HG03571 (cell line): ENCODE results near the gene DROSHA.

Source experiments
- ATAC-seq: cut with Tn5 transposase; IDR thresholded peaks from one replicate; pipeline ENCODE4 v1.9.1; 2021; ENCODE audit not compliant: unreplicated experiment

DROSHA gene

GRCh38 chr5:31530541-31531265, 1.2 kb downstream of the DROSHA start:
- ATAC-seq: no peak

GRCh38 chr5:31523041-31523440, 8.9 kb downstream of the DROSHA start:
- ATAC-seq: no peak

DNA sequence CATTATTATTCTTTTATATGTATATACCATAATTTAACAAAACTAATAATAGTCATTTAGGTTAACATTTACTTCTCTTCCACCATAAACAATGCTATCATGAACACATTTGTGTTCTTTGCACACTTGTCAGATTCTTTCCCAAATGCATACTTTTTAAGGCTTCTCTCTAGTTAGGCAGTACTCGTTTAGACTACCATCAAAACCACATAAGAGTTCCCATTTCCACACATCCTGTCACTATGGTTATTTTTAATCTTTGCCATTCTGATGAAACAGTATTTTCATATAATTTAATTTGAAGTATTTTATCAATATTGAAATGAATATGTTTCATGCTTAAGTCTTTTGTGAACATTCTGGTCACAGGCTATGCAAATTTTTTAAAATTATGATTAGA, 15.1 kb downstream of the DROSHA start:
- ATAC-seq: no peak

- ATAC-seq: no peak
Measured at GRCh38 chr5:31511305-31511704, 20.6 kb downstream of the DROSHA start.

- ATAC-seq: no peak
Measured at GRCh38 chr5:31504529-31504928, 27.4 kb downstream of the DROSHA start.

GRCh38 chr5:31502506-31502905, 29.4 kb downstream of the DROSHA start:
- no peak for ATAC-seq

DNA sequence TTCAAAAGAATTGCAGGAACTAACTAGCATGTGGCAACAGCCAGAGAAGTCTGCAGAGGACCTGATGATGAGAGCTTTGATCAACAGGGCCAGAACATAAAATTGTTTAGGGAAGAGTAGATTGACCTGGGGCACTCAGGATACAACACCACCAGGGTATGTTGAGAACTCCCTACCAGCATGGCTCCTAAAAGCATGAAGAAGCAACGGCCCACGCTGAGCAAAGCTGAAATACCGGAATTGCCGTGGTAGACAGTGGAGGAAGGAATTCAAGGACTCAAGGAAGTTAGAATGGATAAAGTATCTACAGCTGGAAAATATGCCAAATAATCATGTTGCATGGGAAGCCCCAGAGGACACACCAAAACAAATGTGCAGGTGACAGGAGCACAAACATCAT, 31.6 kb downstream of the DROSHA start:
- ATAC-seq: no peak

DNA sequence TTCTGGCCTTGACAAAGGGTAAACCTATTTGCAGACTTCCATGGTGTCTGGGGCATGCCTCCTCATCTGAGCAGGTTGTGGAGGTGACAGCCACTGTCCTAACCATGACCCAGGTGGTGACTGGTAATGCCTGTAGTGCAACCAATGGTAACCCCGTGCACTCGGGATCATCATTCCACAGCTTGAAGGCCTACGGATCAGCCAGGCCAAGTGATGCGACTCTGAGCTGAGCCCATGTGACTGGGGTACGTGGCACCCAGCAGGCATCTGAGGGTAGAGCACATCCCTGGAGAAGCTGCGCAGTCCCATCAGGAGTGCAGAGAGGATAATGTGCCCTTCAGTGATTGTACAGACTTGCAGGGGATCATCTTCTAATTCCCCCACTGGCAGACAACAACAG, 35.0 kb downstream of the DROSHA start:
- no peak for ATAC-seq

DNA sequence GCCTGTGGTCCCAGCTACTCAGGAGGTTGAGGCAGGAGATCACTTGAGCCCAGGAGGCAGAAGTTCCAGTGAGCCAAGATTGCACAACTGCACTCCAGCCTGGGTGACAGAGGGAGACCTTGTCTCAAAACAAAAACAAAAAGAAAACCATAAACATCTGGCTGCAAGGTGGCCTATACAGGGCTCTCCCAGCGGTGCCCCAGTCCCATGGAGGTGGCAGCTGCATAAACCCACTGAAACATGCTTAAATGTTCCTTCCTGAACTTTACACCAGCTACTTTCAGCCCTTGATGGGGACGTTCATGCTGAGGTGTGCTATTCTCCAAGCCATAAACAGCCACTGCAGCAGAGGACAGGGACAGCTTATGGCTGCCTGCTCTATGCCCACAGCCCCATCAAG, 35.6 kb downstream of the DROSHA start:
- ATAC-seq: no peak

GRCh38 chr5:31495336-31495735, 36.6 kb downstream of the DROSHA start:
- ATAC-seq: no peak

GRCh38 chr5:31492869-31493268, 39.0 kb downstream of the DROSHA start:
- ATAC-seq: no peak

DNA sequence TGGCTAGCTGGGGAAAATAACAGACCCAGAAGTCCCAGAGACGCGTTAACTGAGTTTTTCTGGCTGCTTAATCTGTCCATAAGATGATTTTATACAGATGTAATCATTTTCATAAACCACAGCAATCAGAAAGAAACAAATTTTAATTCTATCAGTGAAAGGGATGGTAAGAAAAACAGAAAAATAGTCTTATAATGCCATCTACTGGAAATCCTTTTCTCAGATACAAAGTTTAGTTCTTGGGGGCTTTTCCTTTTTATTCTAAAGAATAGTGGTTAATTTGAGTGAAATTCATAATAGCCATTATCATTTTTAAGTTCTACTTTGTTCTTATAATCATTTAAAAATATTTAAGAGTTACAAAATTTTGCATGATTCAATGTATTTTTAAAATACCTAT, 44.4 kb downstream of the DROSHA start:
- ATAC-seq: no peak

GRCh38 chr5:31486441-31486840, 45.5 kb downstream of the DROSHA start:
- ATAC-seq: no peak

- ATAC-seq: no peak
Measured at GRCh38 chr5:31485376-31486207, 46.3 kb downstream of the DROSHA start.

- no peak for ATAC-seq
Measured at GRCh38 chr5:31481531-31482165, 50.2 kb downstream of the DROSHA start.

- no peak for ATAC-seq
Measured at GRCh38 chr5:31479706-31480105, 52.2 kb downstream of the DROSHA start.

DNA sequence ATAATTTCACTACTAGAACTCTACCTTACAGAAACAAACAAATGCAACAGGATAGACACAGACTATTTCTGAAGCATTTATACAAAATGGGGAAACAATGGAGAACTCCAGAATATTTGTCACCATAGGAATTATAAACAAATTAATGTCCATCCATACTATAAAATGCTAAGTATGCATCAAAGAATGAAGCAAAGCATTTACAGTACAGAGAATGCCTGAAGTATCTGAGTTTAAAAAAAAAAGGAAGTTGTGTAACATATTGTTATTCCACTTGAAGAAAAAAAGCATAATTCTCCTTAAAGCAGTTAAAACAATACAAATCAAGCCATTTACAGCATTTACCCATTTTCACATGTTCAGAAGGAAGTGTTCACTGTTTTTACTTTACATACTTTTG, 53.0 kb downstream of the DROSHA start:
- no peak for ATAC-seq

DNA sequence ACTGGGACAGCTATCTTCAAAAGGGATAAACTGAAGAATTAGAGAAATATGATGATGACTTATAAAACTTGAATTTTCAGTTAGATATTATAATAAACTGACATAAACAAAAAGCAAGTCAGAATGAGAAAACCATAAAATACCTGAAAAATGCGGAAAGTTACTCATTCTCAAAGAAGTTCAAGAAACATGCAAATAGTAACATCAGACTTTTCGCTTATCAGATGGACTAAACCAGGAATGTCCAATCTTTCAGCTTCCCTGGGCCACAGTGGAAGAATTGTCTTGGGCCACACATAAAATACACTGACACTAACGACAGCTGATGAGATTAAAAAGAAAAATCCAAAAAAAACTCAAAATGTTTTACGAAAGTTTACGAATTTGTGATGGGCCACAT, 53.9 kb downstream of the DROSHA start:
- ATAC-seq: no peak

DNA sequence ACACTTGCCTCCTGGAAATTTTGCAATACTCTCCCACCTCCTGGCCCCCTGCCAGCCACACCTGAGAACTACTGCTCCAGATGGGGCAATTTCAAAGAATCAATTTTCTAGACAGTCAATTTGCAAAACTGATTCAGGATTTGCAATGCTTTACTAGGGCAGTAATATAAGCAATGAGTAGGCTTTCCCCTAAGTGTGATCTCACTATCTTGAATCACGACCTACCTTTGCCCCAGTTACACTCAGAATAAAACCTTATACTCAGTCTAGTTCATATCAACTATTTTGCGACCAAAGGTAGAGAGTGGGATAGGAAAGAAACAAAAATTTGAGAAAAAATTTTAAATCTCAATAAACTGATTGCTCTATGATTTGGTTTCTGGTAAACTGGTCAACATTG, 54.4 kb downstream of the DROSHA start:
- no peak for ATAC-seq

DNA sequence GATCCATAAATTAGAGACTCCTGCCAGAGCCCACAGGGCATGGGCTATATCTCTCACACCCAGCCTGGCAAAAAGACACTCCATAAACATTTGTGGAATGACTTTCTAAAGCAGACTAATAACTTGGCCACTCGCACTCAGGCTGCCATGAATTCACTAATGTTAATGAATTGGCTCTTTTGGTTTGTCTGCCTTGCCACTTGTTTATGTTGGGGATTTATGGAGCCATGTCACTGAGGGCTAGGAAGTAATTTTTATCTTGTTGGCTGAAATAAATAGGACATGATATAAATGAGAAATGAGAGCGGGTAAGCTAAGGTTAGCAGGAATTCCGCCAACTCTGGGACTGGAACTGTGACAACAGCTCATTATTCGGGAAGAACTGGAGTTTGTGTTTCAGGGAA, 55.2 kb downstream of the DROSHA start:
- no peak for ATAC-seq

DNA sequence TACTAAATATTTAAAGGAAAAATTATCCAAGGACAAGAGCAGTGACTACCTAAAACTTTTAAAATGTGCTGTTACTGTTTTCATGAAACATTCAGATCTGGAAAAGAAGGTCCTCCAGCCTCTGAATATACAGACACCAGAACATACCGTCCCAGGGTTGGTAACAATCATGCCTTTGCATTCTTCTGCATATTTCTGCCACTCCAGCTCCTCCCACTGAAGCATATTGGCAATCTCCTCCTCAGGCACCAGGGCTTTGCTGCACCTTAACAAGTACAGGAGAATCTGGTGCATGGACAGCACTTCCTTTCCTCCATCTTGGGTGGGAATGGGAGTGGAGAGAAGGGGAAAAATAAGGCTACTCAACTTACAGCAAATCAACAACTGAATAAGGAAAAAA, 60.0 kb downstream of the DROSHA start:
- no peak for ATAC-seq

- ATAC-seq: no peak
Measured at GRCh38 chr5:31471040-31471439, 60.9 kb downstream of the DROSHA start.
